A549 (cell line): ENCODE measurements around the gene PIEZO2.

Experiments
- CEBPB ChIP-seq, 2 experiments: fragments of >200 bp in 1 of 2; sonication (Bioruptor Twin) in 1 of 2; formaldehyde crosslinking in 1 of 2; IDR thresholded peaks; 2 replicates each; pipeline ENCODE4 v1.6.1; 2012 to 2016
- EP300 ChIP-seq, 2 experiments: fragments of >200 bp; sonication (Bioruptor Twin); formaldehyde crosslinking; IDR thresholded peaks; 2 replicates in 1 of 2; 3 replicates in 1 of 2; pipeline ENCODE4 v1.6.1; 2016 to 2017
- TF ChIP-seq, protein P1 (sequence below): fragments of >200 bp; sonication (Bioruptor Twin); formaldehyde crosslinking; IDR thresholded peaks from 3 replicates; pipeline ENCODE4 v1.5.1; 2016

DNA sequence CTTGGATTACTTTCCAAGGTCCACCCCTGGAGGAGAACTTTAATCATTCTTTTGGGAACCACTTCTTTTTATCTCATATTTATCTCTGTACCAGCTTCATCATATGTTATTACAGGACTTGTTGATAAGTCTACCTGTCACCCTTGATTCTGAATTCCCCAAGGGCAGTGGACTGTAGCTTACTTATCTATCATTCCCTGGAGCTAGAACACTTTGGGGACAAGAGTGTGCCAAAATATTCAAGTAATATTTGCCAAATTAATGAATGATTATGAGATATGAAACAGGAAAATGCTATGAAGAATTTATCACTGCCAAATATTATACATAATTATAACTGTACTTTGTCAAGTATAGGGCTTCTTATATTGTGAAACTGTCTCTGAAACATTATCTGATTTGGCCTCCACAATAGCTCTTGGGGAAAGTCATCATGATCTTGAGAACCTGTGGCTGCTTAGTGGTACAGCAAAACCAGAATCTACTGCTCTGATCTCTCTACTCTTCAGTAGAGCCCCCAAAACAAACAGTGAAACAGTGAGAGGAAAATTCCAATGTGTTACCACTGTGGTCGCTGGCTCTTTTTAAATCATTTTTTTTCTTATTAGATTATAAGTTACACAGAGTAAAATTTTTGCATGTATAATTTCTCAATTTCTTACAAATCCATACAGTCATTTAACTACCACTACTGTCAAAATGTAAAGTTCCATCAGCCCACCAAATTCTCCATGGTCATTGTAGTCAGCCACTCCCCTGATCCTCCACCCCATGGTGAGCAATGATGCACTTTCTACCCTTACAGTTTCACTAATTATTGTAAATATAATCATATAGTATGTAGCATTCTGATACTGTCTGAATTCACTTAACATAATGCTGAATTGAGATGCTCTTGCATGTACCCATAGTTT is 197.5 kb downstream of the PIEZO2 start:
- TF ChIP-seq EP300 (IDR thresholded peaks at IDR 0.05): no peak
- TF ChIP-seq, protein P1, sequence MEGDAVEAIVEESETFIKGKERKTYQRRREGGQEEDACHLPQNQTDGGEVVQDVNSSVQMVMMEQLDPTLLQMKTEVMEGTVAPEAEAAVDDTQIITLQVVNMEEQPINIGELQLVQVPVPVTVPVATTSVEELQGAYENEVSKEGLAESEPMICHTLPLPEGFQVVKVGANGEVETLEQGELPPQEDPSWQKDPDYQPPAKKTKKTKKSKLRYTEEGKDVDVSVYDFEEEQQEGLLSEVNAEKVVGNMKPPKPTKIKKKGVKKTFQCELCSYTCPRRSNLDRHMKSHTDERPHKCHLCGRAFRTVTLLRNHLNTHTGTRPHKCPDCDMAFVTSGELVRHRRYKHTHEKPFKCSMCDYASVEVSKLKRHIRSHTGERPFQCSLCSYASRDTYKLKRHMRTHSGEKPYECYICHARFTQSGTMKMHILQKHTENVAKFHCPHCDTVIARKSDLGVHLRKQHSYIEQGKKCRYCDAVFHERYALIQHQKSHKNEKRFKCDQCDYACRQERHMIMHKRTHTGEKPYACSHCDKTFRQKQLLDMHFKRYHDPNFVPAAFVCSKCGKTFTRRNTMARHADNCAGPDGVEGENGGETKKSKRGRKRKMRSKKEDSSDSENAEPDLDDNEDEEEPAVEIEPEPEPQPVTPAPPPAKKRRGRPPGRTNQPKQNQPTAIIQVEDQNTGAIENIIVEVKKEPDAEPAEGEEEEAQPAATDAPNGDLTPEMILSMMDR: no peak
- no peak for TF ChIP-seq CEBPB (IDR thresholded peaks at IDR 0.05)
